Measurements from ENCODE around the gene SH2D3C. TPM values are rescaled to one million over a fixed set of nuclear protein-coding genes. Genes with fewer than 3 reads are reported as not detected.

SH2D3C gene
- total and polyA plus RNA-seq, 2 of the 8 experiments (the other 6 are each of a cell fraction or from before 2014, with no cell fraction given): 6.4 to 8.1 TPM

DNA sequence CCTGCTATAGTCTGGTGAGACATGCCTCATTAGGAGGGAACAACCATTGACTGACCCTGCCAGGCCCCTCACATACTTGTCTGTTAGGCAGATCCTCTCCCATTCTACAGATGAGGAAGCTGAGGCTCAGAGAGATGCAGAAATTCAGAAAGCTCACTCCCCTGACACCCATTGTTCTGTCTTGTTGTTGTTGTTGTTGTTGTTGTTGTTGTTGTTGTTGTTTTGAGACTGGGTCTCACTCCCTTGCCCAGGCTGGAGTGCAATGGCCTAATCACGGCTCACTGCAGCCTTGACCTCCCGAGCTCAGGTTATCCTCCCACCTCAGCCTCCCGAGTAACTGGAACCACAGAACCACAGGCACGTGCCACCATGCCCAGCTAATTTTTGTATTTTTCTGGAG, 84.8 kb downstream of the SH2D3C start (continued):
- TF ChIP-seq, protein P1, sequence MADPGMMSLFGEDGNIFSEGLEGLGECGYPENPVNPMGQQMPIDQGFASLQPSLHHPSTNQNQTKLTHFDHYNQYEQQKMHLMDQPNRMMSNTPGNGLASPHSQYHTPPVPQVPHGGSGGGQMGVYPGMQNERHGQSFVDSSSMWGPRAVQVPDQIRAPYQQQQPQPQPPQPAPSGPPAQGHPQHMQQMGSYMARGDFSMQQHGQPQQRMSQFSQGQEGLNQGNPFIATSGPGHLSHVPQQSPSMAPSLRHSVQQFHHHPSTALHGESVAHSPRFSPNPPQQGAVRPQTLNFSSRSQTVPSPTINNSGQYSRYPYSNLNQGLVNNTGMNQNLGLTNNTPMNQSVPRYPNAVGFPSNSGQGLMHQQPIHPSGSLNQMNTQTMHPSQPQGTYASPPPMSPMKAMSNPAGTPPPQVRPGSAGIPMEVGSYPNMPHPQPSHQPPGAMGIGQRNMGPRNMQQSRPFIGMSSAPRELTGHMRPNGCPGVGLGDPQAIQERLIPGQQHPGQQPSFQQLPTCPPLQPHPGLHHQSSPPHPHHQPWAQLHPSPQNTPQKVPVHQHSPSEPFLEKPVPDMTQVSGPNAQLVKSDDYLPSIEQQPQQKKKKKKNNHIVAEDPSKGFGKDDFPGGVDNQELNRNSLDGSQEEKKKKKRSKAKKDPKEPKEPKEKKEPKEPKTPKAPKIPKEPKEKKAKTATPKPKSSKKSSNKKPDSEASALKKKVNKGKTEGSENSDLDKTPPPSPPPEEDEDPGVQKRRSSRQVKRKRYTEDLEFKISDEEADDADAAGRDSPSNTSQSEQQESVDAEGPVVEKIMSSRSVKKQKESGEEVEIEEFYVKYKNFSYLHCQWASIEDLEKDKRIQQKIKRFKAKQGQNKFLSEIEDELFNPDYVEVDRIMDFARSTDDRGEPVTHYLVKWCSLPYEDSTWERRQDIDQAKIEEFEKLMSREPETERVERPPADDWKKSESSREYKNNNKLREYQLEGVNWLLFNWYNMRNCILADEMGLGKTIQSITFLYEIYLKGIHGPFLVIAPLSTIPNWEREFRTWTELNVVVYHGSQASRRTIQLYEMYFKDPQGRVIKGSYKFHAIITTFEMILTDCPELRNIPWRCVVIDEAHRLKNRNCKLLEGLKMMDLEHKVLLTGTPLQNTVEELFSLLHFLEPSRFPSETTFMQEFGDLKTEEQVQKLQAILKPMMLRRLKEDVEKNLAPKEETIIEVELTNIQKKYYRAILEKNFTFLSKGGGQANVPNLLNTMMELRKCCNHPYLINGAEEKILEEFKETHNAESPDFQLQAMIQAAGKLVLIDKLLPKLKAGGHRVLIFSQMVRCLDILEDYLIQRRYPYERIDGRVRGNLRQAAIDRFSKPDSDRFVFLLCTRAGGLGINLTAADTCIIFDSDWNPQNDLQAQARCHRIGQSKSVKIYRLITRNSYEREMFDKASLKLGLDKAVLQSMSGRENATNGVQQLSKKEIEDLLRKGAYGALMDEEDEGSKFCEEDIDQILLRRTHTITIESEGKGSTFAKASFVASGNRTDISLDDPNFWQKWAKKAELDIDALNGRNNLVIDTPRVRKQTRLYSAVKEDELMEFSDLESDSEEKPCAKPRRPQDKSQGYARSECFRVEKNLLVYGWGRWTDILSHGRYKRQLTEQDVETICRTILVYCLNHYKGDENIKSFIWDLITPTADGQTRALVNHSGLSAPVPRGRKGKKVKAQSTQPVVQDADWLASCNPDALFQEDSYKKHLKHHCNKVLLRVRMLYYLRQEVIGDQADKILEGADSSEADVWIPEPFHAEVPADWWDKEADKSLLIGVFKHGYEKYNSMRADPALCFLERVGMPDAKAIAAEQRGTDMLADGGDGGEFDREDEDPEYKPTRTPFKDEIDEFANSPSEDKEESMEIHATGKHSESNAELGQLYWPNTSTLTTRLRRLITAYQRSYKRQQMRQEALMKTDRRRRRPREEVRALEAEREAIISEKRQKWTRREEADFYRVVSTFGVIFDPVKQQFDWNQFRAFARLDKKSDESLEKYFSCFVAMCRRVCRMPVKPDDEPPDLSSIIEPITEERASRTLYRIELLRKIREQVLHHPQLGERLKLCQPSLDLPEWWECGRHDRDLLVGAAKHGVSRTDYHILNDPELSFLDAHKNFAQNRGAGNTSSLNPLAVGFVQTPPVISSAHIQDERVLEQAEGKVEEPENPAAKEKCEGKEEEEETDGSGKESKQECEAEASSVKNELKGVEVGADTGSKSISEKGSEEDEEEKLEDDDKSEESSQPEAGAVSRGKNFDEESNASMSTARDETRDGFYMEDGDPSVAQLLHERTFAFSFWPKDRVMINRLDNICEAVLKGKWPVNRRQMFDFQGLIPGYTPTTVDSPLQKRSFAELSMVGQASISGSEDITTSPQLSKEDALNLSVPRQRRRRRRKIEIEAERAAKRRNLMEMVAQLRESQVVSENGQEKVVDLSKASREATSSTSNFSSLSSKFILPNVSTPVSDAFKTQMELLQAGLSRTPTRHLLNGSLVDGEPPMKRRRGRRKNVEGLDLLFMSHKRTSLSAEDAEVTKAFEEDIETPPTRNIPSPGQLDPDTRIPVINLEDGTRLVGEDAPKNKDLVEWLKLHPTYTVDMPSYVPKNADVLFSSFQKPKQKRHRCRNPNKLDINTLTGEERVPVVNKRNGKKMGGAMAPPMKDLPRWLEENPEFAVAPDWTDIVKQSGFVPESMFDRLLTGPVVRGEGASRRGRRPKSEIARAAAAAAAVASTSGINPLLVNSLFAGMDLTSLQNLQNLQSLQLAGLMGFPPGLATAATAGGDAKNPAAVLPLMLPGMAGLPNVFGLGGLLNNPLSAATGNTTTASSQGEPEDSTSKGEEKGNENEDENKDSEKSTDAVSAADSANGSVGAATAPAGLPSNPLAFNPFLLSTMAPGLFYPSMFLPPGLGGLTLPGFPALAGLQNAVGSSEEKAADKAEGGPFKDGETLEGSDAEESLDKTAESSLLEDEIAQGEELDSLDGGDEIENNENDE (IDR thresholded peaks at IDR 0.05; ENCODE audit: insufficient replicate concordance, low read length): no peak
- no peak for TF ChIP-seq RFX5 (IDR thresholded peaks at IDR 0.05; ENCODE audit: borderline replicate concordance, low read depth, low read length)
- TF ChIP-seq ASH2L (IDR thresholded peaks at IDR 0.05; ENCODE audit: low read length): no peak
- TF ChIP-seq SAP30 (IDR thresholded peaks at IDR 0.05; ENCODE audit: insufficient read depth, insufficient replicate concordance, low read length): no peak
- no peak for TF ChIP-seq BACH1 (IDR thresholded peaks at IDR 0.05; ENCODE audit: low read length)
- no peak for TF ChIP-seq SP2 (IDR thresholded peaks at IDR 0.05; ENCODE audit: low read length)
- TF ChIP-seq NRF1 (IDR thresholded peaks at IDR 0.05; ENCODE audit: low read depth, low read length): no peak
